Cardiac muscle cell (in vitro differentiated cells and primary cell): Measurements from ENCODE around the gene UNG. TPM values are rescaled to one million over a fixed set of nuclear protein-coding genes. Genes with fewer than 3 reads are reported as not detected.

Experiments used
- DNase-seq, 2 donors: peaks; one replicate each; pipeline versions ENCODE4 v3.0.0 to v3.0.0-alpha.2; 2010 to 2017; ENCODE audit warnings: low read depth in 1 of 2, low spot score in 1 of 2
- H3K27ac ChIP-seq: fragments of 200-600 bp; sonication (generic); 2 replicates; pipeline ENCODE4 v1.5.1; 2016
- H3K27me3 ChIP-seq: fragments of 200-600 bp; sonication (generic); 2 replicates; pipeline ENCODE4 v1.6.0; 2016; ENCODE audit warnings: control low read depth
- H3K36me3 ChIP-seq: fragments of 200-600 bp; sonication (generic); 2 replicates; pipeline ENCODE4 v1.5.1; 2016; ENCODE audit warnings: control low read depth
- H3K4me1 ChIP-seq: fragments of 200-600 bp; sonication (generic); 2 replicates; pipeline ENCODE4 v1.8.1; 2017; ENCODE audit warnings: low read depth, mild to moderate bottlenecking, mixed run types
- H3K4me3 ChIP-seq: fragments of 200-600 bp; sonication (generic); 2 replicates; pipeline ENCODE4 v1.5.1; 2016; ENCODE audit warnings: mild to moderate bottlenecking
- H3K9me3 ChIP-seq: fragments of 200-600 bp; sonication (generic); 2 replicates; pipeline ENCODE4 v1.5.1; 2017; ENCODE audit warnings: low read depth, mild to moderate bottlenecking, control low read depth
- CTCF ChIP-seq: IDR thresholded peaks from 2 replicates; pipeline ENCODE4 v1.5.1; 2012; ENCODE audit warnings: low read depth, mild to moderate bottlenecking, low read length
- polyA plus RNA-seq: library from polyadenylated mRNA; unstranded; fragments of >200 nt; fragmentation: Nextera tagmentation; extraction: Ambion mirVana; gene quantifications from 2 replicates; pipeline ENCODE4 v1.2.1, GENCODE V29; 2016
- total RNA-seq: library from RNA; depleted of rRNA; stranded (reverse); fragments of >200 nt; gene quantifications from 2 replicates; pipeline ENCODE4 v1.2.3, GENCODE V29; 2016

UNG gene
- total and polyA plus RNA-seq, 2 experiments from 2014 or later = 85.7 to 133 TPM

DNA sequence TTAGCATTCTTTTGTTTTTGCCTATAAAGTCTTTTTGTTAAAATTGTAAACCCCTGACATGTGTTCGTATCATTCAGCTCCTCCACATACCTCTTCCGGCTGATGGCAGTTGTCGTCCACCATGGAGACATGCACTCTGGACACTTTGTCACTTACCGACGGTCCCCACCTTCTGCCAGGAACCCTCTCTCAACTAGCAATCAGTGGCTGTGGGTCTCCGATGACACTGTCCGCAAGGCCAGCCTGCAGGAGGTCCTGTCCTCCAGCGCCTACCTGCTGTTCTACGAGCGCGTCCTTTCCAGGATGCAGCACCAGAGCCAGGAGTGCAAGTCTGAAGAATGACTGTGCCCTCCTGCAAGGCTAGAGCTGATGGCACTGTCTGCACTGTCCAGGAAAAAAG is 11.8 kb upstream of the UNG start:
- no peak overlapping the region for H3K4me3 ChIP-seq
- no peaks in the 10 kb centered on the region for H3K4me1 ChIP-seq
- no peak for TF ChIP-seq CTCF
- no peak for DNase-seq
- H3K9me3 ChIP-seq = no peaks in the 10 kb centered on the region
- peaks cover 63% of the 10 kb centered on the region for H3K36me3 ChIP-seq
- no peaks in the 10 kb centered on the region for H3K27me3 ChIP-seq
- H3K27ac ChIP-seq = no peak overlapping the region

DNA sequence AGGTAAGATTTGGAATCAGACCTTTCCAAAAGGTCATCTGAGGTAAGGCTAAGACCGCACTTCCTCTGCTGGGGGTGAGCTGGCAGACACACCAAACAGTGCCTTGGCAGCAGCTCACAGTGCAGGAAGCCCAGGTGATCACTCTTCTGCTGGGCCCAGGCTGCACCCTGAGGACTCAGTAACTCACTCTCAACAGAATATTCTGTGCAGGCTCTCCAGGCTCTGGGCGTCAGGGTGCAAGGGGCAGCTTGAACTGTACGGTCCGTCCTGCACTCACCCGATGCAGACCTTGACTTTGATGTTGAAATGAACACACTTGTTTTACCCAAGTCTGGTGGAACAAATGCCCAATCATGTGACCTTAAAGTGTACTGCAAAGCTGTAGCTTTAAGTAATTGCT is 10.1 kb upstream of the UNG start:
- H3K9me3 ChIP-seq = no peaks in the 10 kb centered on the region
- H3K27ac ChIP-seq = no peak overlapping the region
- no peaks in the 10 kb centered on the region for H3K4me1 ChIP-seq
- H3K4me3 ChIP-seq = no peak overlapping the region
- no peak for DNase-seq
- no peak for TF ChIP-seq CTCF
- peaks cover 55% of the 10 kb centered on the region for H3K36me3 ChIP-seq
- no peaks in the 10 kb centered on the region for H3K27me3 ChIP-seq

DNA sequence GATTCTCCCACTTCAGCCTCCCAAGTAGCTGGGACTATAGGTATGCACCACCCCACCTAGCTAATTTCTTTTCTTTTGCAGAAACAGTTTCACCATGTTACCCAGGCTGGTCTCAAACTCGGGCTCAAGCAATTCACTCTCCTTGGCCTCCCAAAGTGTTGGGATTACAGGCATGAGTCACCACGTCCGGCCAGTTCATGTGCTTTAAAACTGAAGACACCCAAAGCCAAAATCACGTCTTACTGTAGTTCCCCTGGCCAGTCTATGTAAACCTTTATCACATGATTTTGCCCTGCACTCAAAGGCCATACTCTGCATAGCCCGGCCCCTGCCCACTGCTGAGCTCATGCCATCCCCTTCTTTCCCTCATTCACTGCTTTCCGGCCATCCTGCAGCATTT is 8.6 kb upstream of the UNG start:
- Histone ChIP-seq H3K36me3 (peaks cover 39% of the 10 kb centered on the region), H3K9me3 (no peaks in the 10 kb centered on the region), H3K27me3 (no peaks in the 10 kb centered on the region), H3K4me3 (no peak overlapping the region), H3K27ac (no peak overlapping the region), H3K4me1 (no peaks in the 10 kb centered on the region)
- no peak for TF ChIP-seq CTCF
- peak in 1 of 2 donors; percentile 51 for DNase-seq

DNA sequence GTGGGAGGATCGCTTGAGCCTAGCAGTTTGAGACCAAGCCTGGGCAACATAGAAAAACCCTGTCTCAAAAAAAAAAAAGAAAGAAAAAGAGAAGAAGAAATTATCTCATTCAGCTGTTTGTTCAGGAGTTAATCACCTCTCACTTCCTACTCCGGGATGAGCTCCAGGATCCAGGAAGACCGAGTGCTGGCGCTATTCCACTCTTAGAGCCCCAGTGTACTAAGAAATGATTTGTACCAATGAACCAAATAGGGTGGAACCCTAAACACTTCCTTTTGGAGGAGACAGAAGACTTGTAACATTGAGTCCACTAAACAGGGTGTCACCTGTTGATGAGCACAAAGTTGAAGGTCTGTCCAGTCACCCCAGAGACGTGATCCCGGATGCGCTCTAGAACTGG is 7.7 kb upstream of the UNG start:
- no peaks in the 10 kb centered on the region for H3K27me3 ChIP-seq
- H3K4me1 ChIP-seq = no peaks in the 10 kb centered on the region
- no peak for DNase-seq
- H3K4me3 ChIP-seq = no peak overlapping the region
- no peak overlapping the region for H3K27ac ChIP-seq
- no peak for TF ChIP-seq CTCF
- no peaks in the 10 kb centered on the region for H3K9me3 ChIP-seq
- peaks cover 30% of the 10 kb centered on the region for H3K36me3 ChIP-seq

DNA sequence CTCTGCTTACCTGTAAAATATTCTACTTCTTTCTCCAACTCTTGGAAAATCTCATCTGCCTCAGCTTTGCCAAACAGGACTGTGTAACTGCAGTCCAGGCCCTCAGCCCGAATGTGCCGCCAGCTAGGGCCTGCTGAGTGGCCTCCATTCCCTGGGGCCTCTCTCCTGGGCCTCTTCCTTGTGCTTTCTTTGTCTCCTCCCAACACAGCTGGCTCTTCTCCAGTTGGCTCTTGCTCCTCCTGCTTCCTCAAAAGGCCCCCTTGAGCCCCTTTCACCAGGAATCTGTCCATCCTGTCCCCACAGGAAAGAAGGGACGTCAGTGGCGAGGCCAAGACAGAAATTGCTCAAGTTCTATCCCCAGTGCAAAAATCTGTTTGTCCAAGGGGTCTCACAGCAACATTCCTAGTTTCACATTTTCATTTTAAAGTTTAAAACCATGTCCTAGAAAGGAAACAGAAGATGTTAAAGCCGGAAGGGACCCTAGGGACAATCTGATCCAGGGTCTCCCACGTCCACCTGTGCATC is 4.8 kb upstream of the UNG start:
- Histone ChIP-seq H3K4me3 (peak overlapping the region; percentile 34), H3K27ac (no peak overlapping the region), H3K27me3 (no peaks in the 10 kb centered on the region), H3K4me1 (no peaks in the 10 kb centered on the region), H3K36me3 (peaks cover 4% of the 10 kb centered on the region), H3K9me3 (no peaks in the 10 kb centered on the region)
- DNase-seq = no peak
- TF ChIP-seq CTCF = no peak
